Adipocyte (in vitro differentiated cells): ENCODE data around the gene MYH2.

Experiments
- DNase-seq: peaks from one replicate; pipeline ENCODE4 v3.0.0-alpha.2; 2015; ENCODE audit warnings: low read depth
- H3K27me3 ChIP-seq: replicated peaks from 2 replicates; pipeline ENCODE4 v1.7.0; 2013; ENCODE audit warnings: mild to moderate bottlenecking, low read length, moderate library complexity; ENCODE audit not compliant: control insufficient read depth, insufficient read depth
- H3K36me3 ChIP-seq: 2 replicates; pipeline ENCODE4 v1.7.0; 2013; ENCODE audit warnings: low read length, mild to moderate bottlenecking, moderate library complexity; ENCODE audit not compliant: control insufficient read depth, insufficient read depth, severe bottlenecking
- H3K4me1 ChIP-seq: 2 replicates; pipeline ENCODE4 v1.7.0; 2013; ENCODE audit warnings: mild to moderate bottlenecking, low read length, moderate library complexity; ENCODE audit not compliant: control insufficient read depth, insufficient read depth
- H3K4me3 ChIP-seq: 2 replicates; pipeline ENCODE4 v1.7.0; 2013; ENCODE audit warnings: mild to moderate bottlenecking, low read length, moderate library complexity
- H3K9ac ChIP-seq: 2 replicates; pipeline ENCODE4 v1.7.0; 2013; ENCODE audit warnings: mild to moderate bottlenecking, low read length, moderate library complexity
- H3K9me3 ChIP-seq: 2 replicates; pipeline ENCODE4 v1.7.0; 2013; ENCODE audit warnings: mild to moderate bottlenecking, low read length, moderate library complexity; ENCODE audit not compliant: control insufficient read depth

MYH2 gene

GRCh38 chr17:10513299-10514067 is 36.0 kb downstream of the MYH2 start:
- peaks cover 17% of the 10 kb centered on the region for H3K4me1 ChIP-seq
- peak overlapping the region; percentile 2 for H3K4me3 ChIP-seq
- no peak for DNase-seq
- H3K36me3 ChIP-seq: no peaks in the 10 kb centered on the region
- H3K9ac ChIP-seq: no peak overlapping the region
- H3K27me3 ChIP-seq: no peaks in the 10 kb centered on the region
- H3K9me3 ChIP-seq: no peaks in the 10 kb centered on the region

- Histone ChIP-seq H3K9me3 (no peaks in the 10 kb centered on the region), H3K27me3 (no peaks in the 10 kb centered on the region), H3K36me3 (no peaks in the 10 kb centered on the region), H3K4me3 (peak overlapping the region; percentile 2), H3K9ac (no peak overlapping the region), H3K4me1 (peaks cover 17% of the 10 kb centered on the region)
- DNase-seq: no peak
Measured at GRCh38 chr17:10512856-10513255, 36.6 kb downstream of the MYH2 start.

GRCh38 chr17:10499950-10500349 is 49.5 kb downstream of the MYH2 start:
- DNase-seq: no peak
- no peak overlapping the region for H3K4me3 ChIP-seq

GRCh38 chr17:10492004-10492403 is 57.5 kb downstream of the MYH2 start:
- Histone ChIP-seq H3K27me3 (peaks cover 3% of the 10 kb centered on the region), H3K36me3 (no peaks in the 10 kb centered on the region), H3K9ac (no peak overlapping the region), H3K9me3 (peaks cover 39% of the 10 kb centered on the region), H3K4me1 (no peaks in the 10 kb centered on the region), H3K4me3 (no peak overlapping the region)
- DNase-seq: no peak

More at GRCh38 chr17:10499950-10500349, 49.5 kb downstream of the MYH2 start:
- Histone ChIP-seq H3K9me3 (no peaks in the 10 kb centered on the region), H3K4me1 (no peaks in the 10 kb centered on the region), H3K9ac (no peak overlapping the region), H3K36me3 (no peaks in the 10 kb centered on the region), H3K27me3 (no peaks in the 10 kb centered on the region)

- Histone ChIP-seq H3K9me3 (peaks cover 25% of the 10 kb centered on the region), H3K9ac (no peak overlapping the region), H3K4me3 (no peak overlapping the region), H3K4me1 (no peaks in the 10 kb centered on the region), H3K27me3 (no peaks in the 10 kb centered on the region), H3K36me3 (no peaks in the 10 kb centered on the region)
- no peak for DNase-seq
Measured at GRCh38 chr17:10482252-10482651, 67.2 kb downstream of the MYH2 start.

DNA sequence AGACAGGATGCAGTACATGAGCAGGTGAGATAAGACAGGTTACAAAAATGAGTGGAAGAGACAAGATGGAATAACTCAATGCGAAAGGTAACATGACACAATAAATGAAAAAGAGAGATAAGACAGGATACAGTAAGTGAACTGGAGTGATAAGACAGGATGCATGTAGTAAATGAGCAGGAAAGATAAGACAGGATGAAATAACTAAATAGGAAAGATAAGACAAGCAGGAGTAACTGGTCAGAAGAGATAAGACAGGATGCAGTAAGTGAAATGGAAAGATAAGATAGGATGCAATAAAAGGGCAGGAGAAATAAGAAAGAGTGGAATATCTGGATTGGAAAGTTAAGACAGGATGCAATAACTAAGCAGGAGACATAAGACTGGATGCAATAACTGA is 71.8 kb downstream of the MYH2 start:
- Histone ChIP-seq H3K9me3 (peaks cover 5% of the 10 kb centered on the region), H3K9ac (no peak overlapping the region), H3K27me3 (no peaks in the 10 kb centered on the region), H3K36me3 (no peaks in the 10 kb centered on the region), H3K4me1 (no peaks in the 10 kb centered on the region), H3K4me3 (no peak overlapping the region)
- DNase-seq: no peak

GRCh38 chr17:10474536-10474935 is 74.9 kb downstream of the MYH2 start:
- H3K36me3 ChIP-seq: no peaks in the 10 kb centered on the region
- H3K4me3 ChIP-seq: no peak overlapping the region
- no peaks in the 10 kb centered on the region for H3K9me3 ChIP-seq
- H3K4me1 ChIP-seq: no peaks in the 10 kb centered on the region
- H3K9ac ChIP-seq: no peak overlapping the region
- H3K27me3 ChIP-seq: no peaks in the 10 kb centered on the region
- no peak for DNase-seq

DNA sequence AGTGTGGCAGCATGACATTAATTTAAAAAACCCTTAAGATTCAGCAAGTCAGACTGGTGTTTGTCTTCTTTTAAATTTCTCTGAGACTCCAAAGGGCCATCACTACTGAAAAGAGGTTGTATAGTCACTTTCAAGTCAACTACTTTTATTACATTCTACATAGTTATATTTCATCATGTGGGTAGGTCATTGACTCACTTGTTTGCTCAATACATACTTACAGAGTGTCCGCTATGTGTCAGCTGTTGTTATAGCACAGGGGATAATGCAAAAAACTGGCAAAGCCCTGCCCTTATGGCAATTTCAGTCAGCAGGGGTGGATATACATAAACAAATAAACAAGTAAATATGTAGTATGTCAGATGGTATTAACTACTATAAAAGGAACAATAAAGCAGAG is 77.6 kb downstream of the MYH2 start:
- no peak for DNase-seq
- no peaks in the 10 kb centered on the region for H3K4me1 ChIP-seq
- H3K36me3 ChIP-seq: no peaks in the 10 kb centered on the region
- no peak overlapping the region for H3K9ac ChIP-seq
- H3K9me3 ChIP-seq: no peaks in the 10 kb centered on the region
- no peaks in the 10 kb centered on the region for H3K27me3 ChIP-seq
- H3K4me3 ChIP-seq: no peak overlapping the region
